ENCODE measurements around the gene ETV3L. TPM values are rescaled to one million over a fixed set of nuclear protein-coding genes. Genes with fewer than 3 reads are reported as not detected.

The ETV3L gene
- total and polyA plus RNA-seq, 2 experiments from 2014 or later = not detected

- peak overlapping the region; percentile 83 for H3K4me2 ChIP-seq
- no peak overlapping the region for H3K27ac ChIP-seq (ENCODE audit: low read depth)
- peaks cover 47% of the 10 kb centered on the region for H3K4me1 Mint-ChIP-seq
Measured at GRCh38 chr1:157137046-157137407, 37.4 kb upstream of the ETV3L start.

More at GRCh38 chr1:157137046-157137407, 37.4 kb upstream of the ETV3L start:
- H3K27me3 ChIP-seq (ENCODE audit: insufficient read depth) = peaks cover 4% of the 10 kb centered on the region; the same call in 1 of the 2 replicates
- TF ChIP-seq ETS1 (IDR thresholded peaks at IDR 0.05) (no peak), CREB1 (CRISPR knock-in tag; IDR thresholded peaks at IDR 0.05; ENCODE audit: low read depth) (no peak), NANOG (IDR thresholded peaks at IDR 0.05; ENCODE audit: borderline replicate concordance) (no peak), STAT1 (IDR thresholded peaks at IDR 0.05; ENCODE audit: unreplicated experiment) (no peak), CTCF (conservative IDR thresholded peaks at IDR 0.05; ENCODE audit: low read depth in 2 of 2) (no peak), EZH2 (IDR thresholded peaks at IDR 0.05; ENCODE audit: low read depth, unreplicated experiment) (no peak), POLR2AphosphoS5 (IDR thresholded peaks at IDR 0.05; ENCODE audit: low read depth) (no peak), JUNB (IDR thresholded peaks at IDR 0.05; ENCODE audit: unreplicated experiment) (no peak), ZNF331 (CRISPR knock-in tag; IDR thresholded peaks at IDR 0.05; ENCODE audit: low read depth) (no peak), ZNF114 (CRISPR knock-in tag; IDR thresholded peaks at IDR 0.05) (no peak)
- TF ChIP-seq, protein P1, sequence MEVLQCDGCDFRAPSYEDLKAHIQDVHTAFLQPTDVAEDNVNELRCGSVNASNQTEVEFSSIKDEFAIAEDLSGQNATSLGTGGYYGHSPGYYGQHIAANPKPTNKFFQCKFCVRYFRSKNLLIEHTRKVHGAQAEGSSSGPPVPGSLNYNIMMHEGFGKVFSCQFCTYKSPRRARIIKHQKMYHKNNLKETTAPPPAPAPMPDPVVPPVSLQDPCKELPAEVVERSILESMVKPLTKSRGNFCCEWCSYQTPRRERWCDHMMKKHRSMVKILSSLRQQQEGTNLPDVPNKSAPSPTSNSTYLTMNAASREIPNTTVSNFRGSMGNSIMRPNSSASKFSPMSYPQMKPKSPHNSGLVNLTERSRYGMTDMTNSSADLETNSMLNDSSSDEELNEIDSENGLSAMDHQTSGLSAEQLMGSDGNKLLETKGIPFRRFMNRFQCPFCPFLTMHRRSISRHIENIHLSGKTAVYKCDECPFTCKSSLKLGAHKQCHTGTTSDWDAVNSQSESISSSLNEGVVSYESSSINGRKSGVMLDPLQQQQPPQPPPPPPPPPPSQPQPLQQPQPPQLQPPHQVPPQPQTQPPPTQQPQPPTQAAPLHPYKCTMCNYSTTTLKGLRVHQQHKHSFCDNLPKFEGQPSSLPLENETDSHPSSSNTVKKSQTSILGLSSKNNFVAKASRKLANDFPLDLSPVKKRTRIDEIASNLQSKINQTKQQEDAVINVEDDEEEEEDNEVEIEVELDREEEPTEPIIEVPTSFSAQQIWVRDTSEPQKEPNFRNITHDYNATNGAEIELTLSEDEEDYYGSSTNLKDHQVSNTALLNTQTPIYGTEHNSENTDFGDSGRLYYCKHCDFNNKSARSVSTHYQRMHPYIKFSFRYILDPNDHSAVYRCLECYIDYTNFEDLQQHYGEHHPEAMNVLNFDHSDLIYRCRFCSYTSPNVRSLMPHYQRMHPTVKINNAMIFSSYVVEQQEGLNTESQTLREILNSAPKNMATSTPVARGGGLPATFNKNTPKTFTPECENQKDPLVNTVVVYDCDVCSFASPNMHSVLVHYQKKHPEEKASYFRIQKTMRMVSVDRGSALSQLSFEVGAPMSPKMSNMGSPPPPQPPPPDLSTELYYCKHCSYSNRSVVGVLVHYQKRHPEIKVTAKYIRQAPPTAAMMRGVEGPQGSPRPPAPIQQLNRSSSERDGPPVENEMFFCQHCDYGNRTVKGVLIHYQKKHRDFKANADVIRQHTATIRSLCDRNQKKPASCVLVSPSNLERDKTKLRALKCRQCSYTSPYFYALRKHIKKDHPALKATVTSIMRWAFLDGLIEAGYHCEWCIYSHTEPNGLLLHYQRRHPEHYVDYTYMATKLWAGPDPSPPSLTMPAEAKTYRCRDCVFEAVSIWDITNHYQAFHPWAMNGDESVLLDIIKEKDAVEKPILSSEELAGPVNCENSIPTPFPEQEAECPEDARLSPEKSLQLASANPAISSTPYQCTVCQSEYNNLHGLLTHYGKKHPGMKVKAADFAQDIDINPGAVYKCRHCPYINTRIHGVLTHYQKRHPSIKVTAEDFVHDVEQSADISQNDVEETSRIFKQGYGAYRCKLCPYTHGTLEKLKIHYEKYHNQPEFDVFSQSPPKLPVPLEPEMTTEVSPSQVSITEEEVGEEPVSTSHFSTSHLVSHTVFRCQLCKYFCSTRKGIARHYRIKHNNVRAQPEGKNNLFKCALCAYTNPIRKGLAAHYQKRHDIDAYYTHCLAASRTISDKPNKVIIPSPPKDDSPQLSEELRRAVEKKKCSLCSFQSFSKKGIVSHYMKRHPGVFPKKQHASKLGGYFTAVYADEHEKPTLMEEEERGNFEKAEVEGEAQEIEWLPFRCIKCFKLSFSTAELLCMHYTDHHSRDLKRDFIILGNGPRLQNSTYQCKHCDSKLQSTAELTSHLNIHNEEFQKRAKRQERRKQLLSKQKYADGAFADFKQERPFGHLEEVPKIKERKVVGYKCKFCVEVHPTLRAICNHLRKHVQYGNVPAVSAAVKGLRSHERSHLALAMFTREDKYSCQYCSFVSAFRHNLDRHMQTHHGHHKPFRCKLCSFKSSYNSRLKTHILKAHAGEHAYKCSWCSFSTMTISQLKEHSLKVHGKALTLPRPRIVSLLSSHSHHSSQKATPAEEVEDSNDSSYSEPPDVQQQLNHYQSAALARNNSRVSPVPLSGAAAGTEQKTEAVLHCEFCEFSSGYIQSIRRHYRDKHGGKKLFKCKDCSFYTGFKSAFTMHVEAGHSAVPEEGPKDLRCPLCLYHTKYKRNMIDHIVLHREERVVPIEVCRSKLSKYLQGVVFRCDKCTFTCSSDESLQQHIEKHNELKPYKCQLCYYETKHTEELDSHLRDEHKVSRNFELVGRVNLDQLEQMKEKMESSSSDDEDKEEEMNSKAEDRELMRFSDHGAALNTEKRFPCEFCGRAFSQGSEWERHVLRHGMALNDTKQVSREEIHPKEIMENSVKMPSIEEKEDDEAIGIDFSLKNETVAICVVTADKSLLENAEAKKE (CRISPR knock-in tag; IDR thresholded peaks at IDR 0.05) = no peak
- TF ChIP-seq, protein P2, sequence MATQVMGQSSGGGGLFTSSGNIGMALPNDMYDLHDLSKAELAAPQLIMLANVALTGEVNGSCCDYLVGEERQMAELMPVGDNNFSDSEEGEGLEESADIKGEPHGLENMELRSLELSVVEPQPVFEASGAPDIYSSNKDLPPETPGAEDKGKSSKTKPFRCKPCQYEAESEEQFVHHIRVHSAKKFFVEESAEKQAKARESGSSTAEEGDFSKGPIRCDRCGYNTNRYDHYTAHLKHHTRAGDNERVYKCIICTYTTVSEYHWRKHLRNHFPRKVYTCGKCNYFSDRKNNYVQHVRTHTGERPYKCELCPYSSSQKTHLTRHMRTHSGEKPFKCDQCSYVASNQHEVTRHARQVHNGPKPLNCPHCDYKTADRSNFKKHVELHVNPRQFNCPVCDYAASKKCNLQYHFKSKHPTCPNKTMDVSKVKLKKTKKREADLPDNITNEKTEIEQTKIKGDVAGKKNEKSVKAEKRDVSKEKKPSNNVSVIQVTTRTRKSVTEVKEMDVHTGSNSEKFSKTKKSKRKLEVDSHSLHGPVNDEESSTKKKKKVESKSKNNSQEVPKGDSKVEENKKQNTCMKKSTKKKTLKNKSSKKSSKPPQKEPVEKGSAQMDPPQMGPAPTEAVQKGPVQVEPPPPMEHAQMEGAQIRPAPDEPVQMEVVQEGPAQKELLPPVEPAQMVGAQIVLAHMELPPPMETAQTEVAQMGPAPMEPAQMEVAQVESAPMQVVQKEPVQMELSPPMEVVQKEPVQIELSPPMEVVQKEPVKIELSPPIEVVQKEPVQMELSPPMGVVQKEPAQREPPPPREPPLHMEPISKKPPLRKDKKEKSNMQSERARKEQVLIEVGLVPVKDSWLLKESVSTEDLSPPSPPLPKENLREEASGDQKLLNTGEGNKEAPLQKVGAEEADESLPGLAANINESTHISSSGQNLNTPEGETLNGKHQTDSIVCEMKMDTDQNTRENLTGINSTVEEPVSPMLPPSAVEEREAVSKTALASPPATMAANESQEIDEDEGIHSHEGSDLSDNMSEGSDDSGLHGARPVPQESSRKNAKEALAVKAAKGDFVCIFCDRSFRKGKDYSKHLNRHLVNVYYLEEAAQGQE (IDR thresholded peaks at IDR 0.05; ENCODE audit: unreplicated experiment) = no peak
- ATAC-seq (no peak), DNase-seq (ENCODE audit: low spot score) (no peak)
- H3K4me3 Mint-ChIP-seq = peak overlapping the region; percentile 98
- peaks cover 27% of the 10 kb centered on the region for H4K20me1 ChIP-seq (replicated peaks; ENCODE audit: insufficient read depth)
- peaks cover 41% of the 10 kb centered on the region for H3K4me1 ChIP-seq (ENCODE audit: insufficient read depth)
- H3K9me3 Mint-ChIP-seq = no peaks in the 10 kb centered on the region
- H3K4me3 ChIP-seq = peak overlapping the region; percentile 83
- H3F3A ChIP-seq (replicated peaks; ENCODE audit: low read depth) = peaks cover 5% of the 10 kb centered on the region; the same call in 1 of the 2 replicates
- H3K9me2 ChIP-seq (ENCODE audit: insufficient read depth) = no peaks in the 10 kb centered on the region
- H3K79me2 ChIP-seq (replicated peaks; ENCODE audit: insufficient read depth) = peaks cover 23% of the 10 kb centered on the region
- H3K27ac Mint-ChIP-seq = no peak overlapping the region
- H3K27me3 Mint-ChIP-seq (ENCODE audit: insufficient read depth, low read depth, poor library complexity) = peaks cover 15% of the 10 kb centered on the region
- H3K36me3 ChIP-seq (ENCODE audit: insufficient read depth) = peaks cover 32% of the 10 kb centered on the region
- H2AFZ ChIP-seq = no peak overlapping the region
- peaks cover 44% of the 10 kb centered on the region for H3K36me3 Mint-ChIP-seq (ENCODE audit: low read depth)
